CD4-positive, alpha-beta T cell treated with Interleukin-15 for 1 hour (primary cell): ENCODE measurements around the gene HSD17B2.
"Not testable (repeated sequence)": the region's sequence is repeated elsewhere in the genome, so short reads cannot be mapped to it uniquely, and the experiment has no call there.

ENCODE experiments used
- DNase-seq: peaks from one replicate; pipeline ENCODE4 v3.0.0-alpha.2; 2020

HSD17B2 gene, protein sequence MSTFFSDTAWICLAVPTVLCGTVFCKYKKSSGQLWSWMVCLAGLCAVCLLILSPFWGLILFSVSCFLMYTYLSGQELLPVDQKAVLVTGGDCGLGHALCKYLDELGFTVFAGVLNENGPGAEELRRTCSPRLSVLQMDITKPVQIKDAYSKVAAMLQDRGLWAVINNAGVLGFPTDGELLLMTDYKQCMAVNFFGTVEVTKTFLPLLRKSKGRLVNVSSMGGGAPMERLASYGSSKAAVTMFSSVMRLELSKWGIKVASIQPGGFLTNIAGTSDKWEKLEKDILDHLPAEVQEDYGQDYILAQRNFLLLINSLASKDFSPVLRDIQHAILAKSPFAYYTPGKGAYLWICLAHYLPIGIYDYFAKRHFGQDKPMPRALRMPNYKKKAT

DNA sequence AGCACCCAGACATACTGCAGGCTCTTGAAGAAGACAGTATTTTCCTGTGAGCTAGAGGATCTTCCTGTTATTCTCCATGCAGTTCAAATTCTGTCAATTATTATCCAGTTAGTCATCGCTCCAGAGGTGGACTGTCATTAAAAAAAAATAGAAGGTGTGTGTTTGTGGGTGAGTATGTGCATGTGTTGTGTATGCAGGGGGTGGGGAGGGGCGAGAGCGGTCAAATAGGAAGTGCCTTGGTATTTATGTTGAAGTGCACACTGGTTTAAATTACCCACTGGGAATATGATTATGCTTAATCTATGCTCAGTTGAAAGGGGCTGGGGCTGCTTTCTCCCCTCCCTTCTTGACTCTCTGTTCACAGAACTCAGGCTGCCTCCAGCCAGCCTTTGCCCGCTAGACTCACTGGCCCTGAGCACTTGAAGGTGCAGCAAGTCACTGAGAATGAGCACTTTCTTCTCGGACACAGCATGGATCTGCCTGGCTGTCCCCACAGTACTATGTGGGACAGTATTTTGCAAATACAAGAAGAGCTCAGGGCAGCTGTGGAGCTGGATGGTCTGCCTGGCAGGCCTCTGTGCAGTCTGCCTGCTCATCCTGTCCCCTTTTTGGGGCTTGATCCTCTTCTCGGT is at the start of gene HSD17B2:
Gene HSD17B2 (plus strand): TSS at position 273 of the 632 bp plus-strand sequence. CDS start 172 bp downstream, at position 445.
- no peak for DNase-seq

DNA sequence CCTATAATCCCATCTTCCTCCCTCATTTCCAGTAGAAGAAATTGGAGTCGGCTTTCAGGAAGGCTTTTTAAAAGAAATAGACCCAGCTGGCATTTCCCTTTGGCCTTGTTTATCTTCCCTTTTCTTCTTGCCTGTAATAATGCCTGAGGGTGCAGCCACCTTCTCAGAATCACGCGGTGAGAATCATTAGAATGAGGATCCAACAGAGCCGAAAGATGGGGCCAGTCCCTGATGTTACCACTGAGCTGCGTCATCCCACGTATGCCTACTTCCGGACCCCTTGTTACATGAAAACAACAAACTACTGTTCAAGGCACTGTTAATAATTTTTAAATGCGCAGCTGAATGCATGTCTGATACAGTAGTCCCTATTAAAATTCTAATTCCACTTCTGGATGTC is 47.9 kb upstream of the HSD17B2 start:
- DNase-seq = no peak

DNA sequence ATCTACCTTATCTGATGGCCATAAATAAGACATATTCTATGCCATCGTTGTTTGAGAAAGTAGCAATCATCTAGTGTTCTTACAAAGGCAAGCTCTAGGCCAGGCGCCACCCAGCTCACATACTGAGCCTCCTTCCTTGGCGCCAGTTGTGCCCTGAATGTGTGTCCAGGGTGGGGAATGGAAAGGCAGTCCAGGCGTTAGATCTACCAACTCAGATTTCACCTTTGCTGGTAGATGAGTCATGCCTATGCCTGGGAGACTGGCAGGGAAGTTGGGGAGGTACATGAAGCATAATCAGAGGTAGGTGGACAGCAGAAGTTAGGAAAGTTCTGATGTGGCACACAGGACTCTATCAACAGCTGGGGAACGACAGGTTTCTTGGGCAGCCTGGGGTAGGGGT is 47.3 kb upstream of the HSD17B2 start:
- DNase-seq = no peak

DNA sequence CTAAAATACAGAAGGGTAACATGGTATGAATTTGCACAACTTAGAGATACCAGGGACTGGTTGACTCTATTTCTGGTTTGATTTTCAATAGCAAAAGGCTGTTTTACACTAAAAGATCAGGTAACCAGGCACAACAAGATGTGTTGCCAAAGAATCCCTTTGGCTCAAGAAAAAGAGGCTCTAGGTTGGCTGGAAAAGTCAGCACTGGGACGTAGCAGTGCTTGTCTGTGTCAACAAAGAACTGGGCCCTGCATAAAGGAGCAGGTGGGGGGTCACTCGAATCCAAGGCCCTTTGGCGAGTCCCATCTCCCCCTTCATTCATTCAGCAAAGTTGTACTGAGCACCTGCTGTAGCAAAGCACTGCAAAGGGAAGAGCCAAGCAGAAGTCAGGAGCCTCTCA is 42.2 kb upstream of the HSD17B2 start:
- DNase-seq = no peak

DNA sequence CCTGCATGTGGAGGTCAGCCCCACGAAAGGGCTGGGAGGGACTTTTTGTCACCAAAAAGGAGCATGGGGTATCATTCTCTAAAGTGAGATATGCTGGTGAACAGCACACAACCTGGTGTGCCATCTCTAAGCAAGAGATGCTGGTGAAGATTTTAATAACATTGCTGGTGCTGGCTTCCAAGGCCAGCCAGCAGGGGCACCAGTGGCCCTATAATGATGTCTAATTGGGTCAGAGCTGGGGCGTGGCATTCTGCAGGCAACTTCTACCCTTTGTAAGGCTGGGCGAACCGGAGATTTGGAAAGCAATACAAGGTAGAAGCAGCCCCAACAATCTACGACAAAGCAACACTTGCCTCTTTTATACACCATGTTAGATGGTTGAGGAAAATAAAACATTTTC is 40.6 kb upstream of the HSD17B2 start:
- no peak for DNase-seq

DNA sequence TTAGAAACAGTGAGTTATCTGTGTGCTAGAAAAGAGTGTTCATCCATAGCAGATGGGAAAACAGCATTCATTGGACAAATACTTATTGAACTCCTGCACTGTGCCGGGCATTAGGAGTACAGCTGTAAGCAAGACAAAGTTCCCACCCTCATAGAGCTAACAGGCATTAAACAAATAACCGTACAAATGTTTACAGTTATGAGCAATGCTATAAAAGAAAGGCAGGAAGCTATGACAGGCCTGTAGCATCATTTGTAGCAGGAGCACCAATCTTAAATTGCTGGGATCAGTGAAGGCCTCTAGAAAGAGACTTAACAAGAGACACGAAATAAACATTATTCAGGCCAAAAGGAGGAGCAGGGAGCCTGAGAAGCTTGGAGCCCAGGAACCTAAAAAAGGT is 39.4 kb upstream of the HSD17B2 start:
- no peak for DNase-seq

DNA sequence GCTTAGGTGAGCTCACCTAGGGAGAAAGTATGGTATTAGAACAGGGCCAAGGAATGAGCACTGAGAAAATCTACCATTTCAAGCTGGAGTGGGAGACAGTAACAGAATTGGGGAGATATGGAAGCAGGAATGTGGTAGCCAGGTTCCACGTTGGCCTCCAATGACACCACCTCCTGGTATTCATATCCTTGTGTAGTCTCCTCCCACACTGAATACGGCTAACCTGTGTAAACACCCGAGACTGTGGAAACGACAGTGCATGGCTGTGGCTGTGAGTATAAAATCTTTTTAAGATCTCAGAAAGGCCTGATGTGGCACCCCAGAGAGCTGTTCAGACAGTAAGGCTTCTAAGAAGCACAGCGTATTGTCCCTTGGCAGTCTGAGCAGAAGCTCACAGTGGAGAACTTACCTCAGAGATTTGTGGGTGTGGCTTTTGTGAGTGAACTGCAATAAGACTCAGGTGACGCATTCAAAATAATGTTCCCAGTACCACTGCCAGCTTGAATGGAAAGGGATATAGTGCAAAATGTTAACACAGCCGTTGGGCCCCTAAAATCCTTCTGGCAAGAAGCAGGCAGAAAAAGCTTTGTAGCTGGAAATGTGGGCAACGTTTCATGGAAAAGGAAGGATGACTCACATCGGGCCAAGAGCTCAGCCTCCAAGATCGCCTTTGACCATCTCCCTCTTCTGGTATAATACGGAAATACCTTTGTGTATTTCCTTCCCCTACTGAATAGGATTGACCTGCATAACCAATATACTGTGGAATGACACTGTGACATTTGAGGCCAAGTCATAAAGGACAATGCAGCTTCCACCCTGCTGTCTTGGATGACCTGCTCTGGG is 38.2 kb upstream of the HSD17B2 start:
- DNase-seq = no peak

DNA sequence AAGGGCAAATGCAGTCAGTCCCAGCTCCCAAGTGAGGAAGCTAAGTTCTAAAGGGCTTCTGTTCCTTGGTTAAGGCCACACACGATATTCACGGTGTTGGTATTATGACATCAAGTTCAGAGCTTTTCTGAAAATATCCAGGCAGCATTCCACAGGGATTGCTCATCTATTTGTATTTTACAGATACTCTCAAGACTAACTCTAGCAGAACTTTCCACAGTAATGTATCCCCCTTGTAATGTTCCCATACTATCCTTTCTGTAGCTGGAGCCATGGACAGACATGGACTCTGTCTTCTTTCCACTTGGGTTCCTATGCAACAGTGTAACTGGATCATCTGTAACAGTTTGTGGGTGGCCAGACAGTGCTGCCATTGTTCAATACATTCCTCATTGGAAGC is 37.3 kb upstream of the HSD17B2 start:
- DNase-seq = no peak

DNA sequence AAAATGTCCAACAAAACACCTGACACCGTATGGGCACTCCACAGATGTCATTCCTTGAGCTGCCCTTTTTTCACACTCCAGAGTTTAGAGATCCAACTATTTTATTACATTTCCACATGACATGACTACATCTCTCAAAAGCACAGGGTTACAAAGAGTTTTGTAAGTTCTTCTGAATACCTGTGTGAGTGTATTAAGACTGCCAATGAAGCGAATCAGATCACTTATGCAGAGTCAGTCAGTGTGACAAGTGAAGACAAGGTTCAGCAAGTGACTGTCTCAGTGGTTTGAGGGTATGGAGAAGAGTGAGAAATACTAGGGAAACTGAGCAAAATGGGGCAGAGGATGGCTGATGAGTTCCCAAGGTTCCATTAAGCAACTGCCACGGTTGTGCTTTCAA is 32.2 kb upstream of the HSD17B2 start:
- no peak for DNase-seq

DNA sequence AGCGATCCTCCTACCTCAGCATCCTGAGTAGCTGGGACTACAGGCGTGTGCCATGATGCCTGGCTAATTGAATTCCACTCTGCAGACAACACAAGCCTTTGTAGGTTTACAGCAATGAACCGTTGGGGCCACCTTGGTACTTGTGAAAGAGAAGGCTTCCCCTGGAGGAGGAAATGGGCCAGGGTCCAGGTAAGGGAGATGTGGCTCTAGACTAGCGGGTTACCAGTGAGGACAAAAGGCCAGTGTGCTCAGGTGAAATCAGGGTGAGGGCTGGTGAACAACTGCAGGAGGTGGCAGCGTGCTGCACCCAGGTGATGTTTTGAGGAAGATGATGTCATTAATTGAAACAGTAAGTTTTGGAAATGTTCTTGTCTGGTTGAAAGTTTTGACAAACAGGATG is 30.5 kb upstream of the HSD17B2 start:
- DNase-seq = no peak

DNA sequence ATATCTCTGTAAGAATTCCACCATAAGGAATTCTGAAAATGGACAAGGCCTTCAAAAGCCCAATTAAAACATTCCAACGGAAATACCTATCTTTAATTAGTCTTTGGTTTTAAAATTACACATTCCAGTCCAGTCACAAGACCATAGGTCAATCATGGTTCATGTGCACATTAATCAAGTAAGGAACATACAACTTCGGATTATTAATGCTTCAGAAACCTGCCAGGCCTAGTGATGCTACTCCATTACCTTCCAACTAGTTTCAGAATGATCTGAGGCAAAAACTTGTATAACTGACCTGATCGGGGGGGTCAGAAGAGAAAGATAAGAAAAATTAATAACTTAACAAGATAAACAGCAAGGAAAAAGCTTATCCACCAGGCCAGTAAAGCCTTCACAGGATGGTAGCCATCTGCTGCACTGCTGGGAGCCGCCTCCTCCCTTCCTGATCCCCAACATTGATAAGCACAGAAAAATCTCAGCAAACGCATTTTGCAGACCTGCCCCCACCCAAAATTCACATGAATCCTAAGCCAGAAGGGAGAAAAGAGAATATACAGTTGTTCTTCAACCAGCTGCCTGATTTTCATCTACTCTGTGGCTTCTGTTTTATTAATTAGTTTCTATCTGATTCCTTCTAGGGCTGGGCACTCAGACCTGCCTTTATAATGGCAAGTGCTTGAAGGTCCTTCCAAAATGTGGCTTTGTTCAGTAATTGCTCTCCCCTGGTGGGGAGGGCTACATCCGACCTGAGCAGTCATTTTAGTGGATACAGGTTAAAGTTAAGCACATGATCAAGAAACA is 29.8 kb upstream of the HSD17B2 start:
- DNase-seq = no peak

DNA sequence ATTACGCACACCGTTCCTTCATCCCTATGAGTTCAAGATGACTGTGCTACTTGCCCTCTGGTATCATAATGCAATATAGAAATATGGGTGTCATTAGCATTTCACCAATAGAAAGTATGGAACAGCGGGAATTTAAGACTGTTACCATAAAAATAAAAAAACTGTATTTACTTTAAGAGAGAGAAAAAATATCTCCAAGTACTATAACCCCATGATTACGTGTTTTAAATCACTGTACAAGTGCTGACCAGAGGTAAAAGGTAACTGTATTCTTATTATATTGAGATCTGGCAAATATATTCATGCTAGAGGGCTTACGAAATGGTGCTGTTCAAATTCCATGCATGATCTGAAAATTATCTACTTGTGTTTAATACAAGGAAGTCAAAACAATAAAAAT is 29.0 kb upstream of the HSD17B2 start:
- no peak for DNase-seq

DNA sequence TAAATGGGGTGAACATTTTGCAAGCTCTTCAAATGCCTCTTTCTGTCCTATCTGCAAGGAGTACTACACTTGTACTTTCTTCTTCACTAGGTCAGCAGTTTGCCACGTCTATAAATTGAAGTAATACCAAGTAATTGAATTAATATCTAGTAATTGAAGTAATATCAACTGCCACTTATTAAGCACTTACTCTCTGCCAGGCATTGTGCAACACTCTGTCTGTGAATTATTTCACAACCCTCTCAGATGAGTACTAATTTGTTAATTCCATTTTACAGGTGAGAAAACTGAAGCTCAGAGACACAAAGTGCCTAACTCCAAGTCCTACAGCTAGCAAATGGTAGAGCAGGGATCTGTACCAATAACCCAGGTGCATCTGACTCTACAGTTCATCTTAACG is 27.9 kb upstream of the HSD17B2 start:
- no peak for DNase-seq

DNA sequence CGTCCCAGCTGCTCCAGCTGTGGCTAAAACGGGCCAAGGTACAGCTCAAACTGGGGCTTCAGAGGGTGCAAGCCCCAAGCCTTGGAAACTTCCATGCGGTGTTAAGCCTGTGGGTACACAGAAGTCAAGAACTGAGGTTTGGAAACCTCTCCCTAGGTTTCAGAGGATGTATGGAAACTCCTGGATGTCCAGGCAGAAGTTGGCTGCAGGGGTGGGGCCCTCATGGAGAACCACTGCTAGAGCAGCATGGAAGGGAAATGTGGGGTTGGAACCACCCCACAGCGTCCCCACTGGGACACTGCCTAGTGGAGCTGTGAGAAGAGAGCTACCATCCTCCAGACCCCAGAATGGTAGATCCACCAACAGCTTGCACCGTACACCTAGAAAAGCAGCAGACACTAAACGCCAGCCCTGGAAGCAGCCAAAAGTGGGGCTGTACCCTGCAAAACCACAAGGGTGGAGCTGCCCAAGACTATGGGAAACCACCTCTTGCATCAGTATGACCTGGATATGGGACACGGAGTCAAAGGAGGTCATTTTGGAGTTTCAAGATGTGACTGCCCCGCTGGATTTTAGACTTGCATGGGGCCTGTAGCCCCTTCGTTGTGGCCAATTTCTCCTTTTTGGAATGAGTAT is 26.0 kb upstream of the HSD17B2 start:
- no peak for DNase-seq

DNA sequence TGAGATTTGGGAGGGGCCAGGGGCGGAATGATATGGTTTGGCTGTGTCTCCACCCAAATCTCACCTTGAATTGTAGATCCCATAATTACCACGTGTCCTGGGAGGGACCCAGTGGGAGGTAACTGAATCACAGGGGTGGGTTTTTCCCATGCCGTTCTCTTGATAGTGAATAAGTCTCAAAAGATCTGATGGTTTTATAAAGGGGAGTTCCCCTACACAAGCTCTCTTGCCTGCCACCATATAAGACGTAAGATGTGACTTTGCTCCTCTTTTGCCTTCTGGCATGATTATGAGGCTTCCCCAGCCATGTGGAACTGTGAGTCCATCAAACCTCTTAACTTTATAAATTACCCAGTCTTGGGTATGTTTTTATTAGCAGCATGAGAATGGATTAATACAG is 25.3 kb upstream of the HSD17B2 start:
- DNase-seq = not testable (repeated sequence)

DNA sequence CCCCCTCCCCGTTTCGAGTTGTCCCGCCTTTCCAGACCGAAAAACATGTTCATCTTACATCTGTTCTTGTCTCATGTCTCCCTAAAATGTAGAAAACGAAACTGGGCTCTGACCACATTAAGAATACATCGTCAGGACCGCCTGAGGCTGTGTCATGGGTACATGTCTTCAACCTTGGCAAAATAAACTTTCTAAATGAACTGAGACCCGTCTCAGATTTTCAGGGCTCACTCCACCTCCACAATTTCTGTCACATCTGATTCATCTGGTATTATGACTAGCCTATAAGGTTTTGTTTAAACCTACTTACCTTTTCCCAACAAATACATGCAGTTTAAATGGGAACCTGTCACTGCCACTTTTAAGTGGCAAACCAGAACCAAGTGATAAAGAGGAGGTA is 24.4 kb upstream of the HSD17B2 start:
- DNase-seq = no peak

DNA sequence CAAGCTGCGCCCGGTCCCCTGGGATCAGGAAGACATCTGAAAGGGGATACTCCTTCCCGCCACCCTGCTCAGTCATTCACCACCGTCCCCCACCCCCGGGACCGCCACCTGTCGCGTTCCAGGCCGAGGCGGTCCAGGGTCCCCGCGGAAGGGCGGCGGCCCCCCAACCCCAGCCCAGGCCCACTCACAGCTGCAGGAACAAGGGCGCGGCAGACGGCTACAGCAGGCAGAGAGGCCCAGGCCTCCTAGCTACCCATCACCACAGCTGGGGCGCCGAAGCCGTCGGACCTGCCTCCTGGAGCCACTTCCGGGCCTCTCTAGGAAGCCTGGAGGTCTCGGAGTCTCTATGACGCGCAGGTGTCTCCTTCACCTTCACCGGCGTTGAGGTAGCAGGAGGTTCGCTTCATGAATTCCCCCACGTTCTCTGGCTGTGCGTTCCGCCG is 23.8 kb upstream of the HSD17B2 start, which contains the start of gene SDR42E1:
Gene SDR42E1 (minus strand): TSS at position 272 of the 443 bp plus-strand sequence. CDS start 10,612 bp downstream, outside the sequence.
- peak; percentile 76 for DNase-seq

DNA sequence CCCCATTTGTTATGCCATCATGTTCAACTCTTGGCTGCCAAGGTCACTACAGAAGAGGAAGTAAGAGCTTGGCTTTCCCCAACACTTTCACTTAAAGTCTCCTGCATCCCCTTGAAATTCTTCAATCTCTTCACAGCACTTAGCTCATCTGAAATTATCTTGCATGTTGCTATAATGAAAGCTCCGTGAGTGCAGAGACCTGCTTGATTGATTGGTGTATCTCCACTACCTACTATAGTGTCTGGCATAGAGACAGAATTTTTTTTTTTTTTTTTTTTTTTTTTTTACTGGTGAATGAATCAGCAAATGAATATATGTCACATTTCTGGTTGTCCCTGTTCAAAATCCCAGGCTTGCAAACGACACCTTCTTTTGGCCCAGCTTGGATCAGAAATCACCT is 21.9 kb upstream of the HSD17B2 start:
- no peak for DNase-seq

DNA sequence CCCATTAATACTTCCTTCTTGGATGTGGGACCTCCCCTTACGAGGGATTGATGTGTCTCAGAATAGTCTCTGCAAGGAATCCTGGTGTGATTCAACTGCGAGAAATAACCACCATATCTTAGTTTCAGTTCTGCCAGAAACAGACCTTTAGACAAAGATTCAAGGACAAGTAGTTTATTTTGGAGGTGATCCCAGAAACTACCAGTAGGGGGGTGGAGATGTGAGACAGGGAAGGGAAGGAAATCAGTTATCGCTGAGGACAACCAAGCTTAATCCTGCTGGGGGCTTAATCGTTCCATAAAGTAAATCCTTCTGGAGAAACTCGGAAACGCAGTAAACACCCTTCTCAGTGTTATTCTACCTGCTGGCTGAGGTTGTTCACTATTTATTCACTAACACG is 18.8 kb upstream of the HSD17B2 start:
- DNase-seq = no peak

DNA sequence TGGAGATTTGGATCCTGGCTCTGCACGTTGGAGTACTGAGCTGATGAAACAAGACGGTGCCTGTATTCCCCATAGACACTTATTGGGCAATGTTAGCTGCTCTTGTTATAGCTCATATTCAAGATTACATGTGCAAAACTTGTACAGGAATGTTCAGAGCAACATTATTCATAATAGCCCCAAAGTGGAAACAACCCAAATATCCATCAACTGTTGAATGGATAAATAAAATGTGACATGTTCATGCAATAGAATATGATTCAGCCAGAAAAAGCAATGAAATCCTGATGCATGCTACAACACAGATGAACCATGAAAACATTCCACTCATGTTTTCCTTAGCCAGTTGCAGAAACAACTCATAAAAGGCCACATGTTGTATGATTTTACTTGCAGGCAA is 18.1 kb upstream of the HSD17B2 start:
- no peak for DNase-seq

DNA sequence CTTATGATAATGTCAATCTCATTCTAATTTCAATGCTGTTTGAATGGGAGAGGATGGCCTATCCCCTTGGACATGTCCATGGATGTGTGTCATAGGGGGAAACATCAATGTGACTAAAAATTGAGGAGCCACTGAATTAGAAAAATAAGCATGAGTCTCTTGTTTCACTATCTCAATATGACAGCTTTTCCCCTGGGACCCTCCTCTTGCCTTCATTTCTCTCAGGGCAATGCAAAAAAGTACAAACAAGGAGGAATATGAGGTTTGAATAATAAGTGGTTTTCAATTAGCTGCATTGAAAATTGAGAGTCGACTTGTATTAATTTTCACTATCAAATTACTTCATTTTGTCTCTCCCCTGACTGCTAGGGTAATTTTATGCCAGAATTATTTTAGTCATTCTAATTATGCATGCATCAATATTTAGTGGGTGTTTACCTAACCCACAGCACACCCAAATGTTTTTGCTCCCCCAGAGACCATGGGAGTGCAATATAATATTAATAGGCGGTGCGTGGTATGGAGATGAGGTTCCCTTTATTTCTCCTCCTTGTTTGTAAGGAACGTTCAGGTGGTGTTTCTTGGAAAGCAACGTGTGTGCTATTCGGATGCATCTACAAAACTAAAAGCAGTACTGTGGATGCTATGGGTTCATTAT is 17.0 kb upstream of the HSD17B2 start:
- DNase-seq = no peak

DNA sequence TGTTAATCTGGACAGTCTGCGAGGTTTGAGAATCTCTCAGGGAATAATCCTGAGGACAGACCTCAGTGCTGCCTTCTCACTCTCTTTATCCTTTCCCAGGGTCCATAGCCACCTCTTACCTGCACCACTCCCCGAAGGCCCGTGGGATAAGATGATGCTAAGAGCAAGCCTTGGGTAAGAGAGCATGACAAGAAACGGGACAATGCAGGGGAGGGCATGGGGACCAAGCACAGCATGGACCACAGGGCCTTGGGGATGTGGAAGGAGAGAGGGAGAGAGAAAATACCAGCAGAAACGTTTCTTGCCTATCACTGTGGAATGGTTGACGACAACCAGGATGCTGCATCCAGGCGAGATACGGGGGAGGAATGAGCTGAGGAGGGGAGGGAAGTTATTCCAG is 15.5 kb upstream of the HSD17B2 start:
- no peak for DNase-seq
